Measurements from ENCODE around the gene ACTL10.
"Not testable (repeated sequence)": the region's sequence is repeated elsewhere in the genome, so short reads cannot be mapped to it uniquely, and the experiment has no call there.

Gene ACTL10

DNA sequence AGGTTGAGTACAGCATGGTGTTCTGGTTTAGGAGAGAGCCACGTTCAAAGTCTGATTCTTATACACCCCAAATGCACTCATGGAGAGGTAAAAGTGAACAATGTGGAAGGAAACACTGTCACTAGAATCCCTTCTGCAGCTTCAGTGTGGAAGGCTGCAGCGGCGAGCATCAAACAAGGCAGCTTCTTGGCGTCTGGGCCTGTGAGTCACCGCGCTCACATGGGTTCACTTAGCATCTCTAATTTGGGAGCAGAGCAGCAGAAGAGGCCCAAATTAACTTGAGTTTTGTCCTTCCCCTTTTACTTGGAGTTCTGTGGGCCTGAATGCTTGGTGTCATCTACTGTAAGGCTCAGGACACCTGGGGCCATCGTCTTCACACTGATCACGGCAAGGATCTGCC, 30.4 kb downstream of the ACTL10 start:
- no peak for DNase-seq (ENCODE audit: low spot score)

DNA sequence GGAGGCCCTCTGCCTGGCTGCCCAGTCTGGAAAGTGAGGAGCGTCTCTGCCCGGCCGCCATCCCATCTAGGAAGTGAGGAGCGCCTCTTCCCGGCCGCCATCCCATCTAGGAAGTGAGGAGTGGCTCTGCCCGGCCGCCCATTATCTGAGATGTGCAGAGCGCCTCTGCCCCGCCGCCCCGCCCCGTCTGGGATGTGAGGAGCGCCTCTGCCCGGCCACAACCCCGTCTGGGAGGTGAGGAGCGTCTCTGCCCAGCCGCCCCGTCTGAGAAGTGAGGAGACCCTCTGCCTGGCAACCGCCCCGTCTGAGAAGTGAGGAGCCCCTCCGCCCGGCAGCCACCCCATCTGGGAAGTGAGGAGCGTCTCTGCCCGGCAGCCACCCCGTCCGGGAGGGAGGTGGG, 32.2 kb downstream of the ACTL10 start:
- not testable (repeated sequence) for DNase-seq (ENCODE audit: low spot score)

DNA sequence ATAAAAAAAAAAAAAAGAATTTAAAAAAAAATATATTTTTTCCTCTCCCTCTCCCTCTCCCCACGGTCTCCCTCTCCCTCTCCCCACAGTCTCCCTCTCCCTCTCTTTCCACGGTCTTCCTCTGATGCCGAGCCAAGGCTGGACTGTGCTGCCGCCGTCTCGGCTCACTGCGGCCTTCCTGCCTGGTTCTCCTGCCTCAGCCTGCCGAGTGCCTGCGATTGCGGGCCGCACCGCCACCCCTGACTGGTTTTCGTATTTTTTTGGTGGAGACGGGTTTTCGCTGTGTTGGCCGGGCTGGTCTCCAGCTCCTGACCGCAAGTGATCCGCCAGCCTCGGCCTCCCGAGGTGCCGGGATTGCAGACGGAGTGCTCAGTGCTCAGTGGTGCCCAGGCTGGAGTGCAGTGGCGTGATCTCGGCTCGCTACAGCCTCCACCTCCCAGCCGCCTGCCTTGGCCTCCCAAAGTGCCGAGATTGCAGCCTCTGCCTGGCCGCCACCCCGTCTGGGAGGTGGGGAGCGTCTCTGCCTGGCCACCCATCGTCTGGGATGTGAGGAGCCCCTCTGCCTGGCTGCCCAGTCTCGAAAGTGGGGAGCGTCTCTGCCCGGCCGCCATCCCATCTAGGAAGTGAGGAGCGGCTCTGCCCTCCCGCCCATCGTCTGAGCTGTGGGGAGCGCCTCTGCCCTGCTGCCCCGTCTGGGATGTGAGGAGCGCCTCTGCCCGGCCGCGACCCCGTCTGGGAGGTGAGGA, 34.1 kb downstream of the ACTL10 start:
- DNase-seq (ENCODE audit: low spot score): not testable (repeated sequence)

DNA sequence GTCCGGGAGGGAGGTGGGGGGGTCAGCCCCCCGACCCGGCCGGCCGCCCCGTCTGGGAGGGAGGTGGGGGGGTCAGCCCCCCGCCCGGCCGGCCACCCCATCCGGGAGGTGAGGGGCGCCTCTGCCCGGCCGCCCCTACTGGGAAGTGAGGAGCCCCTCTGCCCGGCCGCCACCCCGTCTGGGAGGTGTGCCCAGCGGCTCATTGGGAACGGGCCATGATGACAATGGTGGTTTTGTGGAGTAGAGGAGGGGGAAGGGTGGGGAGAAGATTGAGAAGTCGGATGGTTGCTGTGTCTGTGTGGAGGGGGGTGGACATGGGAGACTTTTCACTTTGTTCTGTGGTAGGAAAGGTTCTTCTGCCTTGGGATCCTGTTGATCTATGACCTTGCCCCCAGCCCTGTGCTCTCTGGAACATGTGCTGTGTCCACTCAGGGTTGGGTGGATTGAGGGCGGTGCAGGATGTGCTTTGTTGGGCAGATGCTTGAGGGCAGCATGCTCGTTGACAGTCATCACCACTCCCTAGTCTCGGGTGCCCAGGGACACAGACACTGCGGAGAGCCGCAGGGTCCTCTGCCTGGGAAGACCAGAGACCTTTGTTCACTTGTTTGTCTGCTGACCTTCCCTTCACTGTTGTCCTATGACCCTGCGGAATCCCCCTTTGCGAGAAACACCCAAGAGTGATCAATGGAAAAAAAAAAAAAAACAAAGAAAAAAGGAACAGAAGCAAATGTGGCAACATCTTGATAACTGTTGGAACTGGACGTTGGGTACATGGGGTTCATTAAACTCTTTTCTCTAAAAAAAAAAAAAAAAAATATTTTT, 35.1 kb downstream of the ACTL10 start:
- DNase-seq (ENCODE audit: low spot score): no peak

DNA sequence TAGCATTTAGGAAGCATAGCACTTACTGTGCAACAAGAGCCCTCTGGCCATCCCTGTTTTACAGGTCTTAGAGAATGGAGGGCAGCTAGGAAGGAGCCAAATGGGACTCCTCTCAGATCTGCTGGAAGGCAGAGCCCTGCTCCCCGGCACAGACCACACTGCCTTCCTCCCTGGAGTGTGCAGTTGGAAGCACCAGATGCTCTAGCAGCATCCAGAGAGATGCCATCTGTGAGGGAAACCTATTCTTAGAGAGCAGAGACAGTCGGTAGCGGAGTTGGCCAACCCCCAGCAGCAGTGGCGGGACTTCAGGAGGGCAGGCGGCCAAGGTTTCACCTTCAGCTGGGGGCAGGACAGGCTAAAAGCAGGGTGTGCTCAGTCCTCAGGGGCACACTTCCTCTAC, 36.1 kb downstream of the ACTL10 start:
- DNase-seq (ENCODE audit: low spot score): no peak

DNA sequence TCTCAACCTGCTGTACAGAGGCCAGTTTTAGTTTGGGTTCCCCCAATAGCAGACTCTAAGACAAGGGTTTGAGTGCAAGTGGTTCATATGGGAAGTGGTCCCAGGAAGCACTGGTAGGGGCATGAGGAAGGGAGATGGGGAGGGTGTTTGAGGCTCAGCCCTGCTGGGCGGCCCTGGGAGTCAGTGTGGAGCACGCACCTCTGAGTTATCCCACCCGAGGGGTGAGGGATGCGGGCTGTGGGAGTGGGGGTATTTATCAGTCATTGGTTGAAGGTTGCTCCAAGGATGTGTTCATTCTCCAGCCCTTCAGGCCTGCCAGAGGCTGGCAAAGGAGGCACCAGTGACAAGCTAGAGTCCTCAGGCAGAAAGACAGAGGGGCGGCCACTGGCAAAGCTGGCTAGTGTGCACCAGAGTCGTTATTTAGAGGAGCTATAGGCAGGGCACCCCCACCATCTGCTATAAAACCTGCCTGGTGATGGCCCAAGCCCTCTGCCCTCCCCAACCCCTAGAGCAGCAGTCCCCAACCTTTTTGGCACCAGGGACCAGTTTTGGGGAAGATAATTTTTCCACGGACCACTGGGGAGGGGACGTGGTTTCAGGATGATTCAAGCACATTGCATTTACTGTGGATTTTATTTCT, 36.9 kb downstream of the ACTL10 start:
- DNase-seq (ENCODE audit: low spot score): no peak

DNA sequence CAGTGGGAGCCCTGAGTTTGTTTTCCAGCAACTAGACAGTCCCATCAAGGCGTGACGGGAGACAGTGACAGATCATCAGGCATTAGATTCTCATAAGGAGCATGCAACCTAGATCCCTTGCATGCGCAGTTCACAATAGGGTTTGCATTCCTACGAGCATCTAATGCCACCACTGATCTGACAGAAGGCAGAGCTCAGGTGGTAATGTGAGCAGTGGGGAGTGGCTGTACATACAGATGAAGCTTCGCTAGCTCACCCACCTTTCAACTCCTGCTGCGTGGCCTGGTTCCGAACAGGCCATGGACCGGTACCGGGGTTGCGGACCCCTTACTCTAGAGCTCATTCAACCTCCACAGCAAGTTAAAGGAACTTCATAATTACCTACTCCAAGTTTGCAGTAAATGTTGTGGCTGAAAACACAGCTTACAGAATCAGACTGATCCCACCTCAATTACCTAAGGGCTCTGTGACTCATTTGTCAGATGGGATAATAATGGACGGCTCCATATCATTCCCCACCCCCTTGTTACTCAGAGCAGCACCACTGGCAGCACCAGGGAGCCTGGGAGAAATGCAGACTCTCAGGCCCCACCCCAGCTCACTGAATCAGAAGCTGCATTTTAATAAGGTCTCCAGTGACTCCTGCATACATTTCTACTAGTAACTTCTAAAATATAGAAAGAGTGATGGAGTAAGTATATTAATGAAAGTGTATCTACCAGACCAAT, 37.6 kb downstream of the ACTL10 start:
- DNase-seq (ENCODE audit: low spot score): no peak

DNA sequence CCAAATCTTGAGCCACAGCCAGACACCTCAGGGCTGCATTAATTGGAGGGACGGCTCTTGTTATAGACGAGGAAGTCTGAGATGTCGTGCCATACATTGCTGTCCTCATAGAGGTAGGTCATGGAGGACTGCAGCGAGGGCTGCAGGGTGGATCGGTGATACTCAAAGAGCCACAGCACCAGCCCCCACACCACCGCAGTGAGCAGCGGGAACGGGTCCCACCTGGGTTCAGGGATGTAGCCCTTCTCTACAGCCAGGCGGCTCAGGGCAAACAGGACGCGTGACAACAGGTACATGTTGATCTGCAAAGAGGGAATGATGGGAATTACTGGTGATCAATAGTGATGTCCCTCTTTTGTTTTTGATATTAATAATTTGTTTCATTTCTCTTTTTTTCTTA, 40.9 kb downstream of the ACTL10 start:
- DNase-seq (ENCODE audit: low spot score): no peak

DNA sequence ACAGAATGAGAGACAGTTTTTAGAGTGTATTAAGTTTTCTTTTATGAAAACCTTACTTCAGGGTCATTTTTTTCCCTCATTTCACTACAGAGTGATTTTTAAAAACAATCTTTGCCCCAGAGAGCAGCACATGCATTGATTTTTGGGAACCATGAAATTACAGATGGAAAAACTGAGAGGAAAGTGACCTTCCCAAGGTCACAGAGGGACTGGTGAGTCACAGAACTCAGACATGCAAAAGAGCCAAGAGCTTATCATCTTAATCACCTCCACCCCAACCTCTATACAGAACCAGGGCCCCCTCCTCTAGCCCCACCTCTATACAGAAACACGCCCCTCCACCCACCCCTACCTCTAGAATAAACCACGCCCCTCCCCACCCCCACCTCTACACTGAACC, 42.7 kb downstream of the ACTL10 start:
- DNase-seq (ENCODE audit: low spot score): no peak

DNA sequence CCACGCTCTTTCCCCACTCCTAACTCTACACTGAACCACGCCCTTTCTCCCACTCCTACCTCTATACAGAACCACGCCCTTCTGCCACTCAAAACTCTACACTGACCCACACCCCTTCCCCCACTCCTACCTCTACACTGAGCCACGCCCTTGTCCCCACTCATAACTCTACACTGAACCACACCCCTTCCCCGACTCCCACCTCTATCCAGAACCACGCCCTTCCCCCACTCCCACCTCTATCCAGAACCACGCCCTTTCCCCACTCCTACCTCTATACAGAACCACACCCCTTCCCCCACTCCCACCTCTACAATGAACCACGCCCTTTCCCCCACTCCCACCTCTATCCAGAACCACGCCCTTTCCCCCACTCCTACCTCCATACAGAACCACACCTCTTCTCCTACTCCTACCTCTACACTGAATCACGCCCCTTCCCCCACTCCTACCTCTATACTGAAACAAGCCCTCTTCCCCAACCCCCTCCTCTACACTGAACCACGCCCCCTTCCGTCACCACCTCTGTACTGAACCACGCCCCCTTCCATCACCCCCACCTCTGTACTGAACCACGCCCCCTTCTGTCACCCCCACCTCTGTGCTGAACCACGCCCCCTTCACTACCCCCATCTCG, 43.3 kb downstream of the ACTL10 start:
- no peak for DNase-seq (ENCODE audit: low spot score)

DNA sequence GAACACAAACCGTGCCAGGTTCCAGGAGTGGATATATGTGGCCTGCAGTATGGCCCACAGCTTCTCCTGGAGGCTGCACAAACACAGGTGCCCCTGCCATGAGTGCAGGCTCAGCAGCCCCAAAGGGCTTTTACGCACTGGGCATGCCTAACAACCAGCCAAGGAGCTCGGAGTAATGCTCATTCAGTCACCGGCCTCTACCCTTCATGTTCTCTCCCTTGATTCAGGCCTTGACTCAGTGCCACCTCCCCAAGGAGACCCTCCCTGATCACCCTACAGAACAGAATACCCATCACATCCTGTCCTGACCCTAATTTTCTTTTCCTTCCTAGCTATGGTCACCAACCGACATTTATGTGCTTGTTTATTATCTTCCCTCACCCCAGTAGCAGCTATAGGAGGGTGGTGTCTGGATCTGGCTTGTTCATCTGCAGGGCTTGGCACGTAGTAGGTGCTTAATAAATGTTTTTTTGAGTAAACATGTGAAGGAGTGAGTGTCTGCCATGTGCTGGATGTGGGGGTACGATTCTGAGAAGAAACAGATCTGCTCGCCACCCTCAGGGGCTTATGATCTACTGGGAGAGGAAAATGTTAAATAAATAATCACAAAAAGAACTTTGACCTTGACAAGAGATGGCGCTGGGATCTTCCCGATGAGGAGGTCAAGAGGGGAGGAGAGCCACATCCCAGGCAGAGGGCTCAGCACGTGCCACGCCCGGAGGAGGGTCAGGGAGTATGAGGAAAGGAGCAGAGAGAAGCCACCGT, 44.1 kb downstream of the ACTL10 start:
- no peak for DNase-seq (ENCODE audit: low spot score)

DNA sequence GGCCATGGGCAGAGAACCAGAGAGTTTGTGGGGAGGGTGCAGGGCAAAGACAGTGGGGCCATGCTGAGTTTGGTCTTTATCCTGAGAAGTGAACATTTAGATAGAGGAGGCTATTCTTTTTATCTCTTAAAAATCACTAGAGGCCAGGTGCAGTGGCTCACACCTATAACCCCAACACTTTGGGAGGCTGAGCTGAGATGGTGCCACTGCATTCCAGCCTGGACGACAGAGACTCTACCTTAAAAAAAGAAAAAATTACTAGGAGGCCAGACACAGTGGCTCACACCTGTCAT, 44.6 kb downstream of the ACTL10 start:
- no peak for DNase-seq (ENCODE audit: low spot score)

DNA sequence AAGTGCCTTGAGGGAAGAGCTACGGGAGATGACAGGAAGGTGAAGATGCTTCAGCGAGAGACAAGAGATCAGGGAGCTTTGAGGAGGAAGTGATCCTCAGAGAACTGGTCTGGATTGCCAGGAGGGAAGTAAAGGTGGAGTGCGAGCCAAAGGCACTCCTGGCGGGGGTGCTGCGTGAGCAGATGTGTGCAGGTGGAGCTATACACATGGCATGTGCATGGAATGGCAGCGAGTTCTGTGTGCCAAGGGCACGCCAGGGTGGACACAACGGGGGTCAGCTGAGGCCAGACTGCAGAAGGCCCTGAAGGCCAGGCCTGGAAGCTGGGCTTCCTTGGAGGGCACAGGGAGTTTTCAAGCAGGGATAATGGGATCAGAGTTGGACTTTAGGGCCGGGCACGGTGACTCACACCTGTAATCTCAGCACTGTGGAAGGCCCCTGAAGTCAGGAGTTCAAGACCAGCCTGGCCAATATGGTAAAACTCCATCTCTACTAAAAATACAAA, 47.2 kb downstream of the ACTL10 start:
- DNase-seq (ENCODE audit: low spot score): no peak

DNA sequence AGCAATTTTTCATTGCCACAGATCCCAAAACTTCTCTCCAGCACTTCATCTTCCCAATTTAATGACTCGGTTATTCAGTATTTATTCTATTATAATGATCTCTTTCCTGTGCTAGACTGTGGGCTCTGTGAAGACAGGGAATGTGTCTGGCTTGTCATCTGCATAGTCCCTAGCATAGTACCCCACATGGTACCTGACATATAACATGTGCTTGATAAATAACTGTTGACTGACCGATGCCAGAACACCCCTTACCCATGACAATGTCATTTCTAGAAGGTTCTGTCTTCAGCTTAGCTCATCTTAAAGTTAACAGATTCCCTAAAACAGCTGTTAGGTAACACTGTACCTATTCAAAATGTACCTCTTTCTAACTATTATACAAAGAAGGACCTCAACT, 49.8 kb downstream of the ACTL10 start:
- DNase-seq (ENCODE audit: low spot score): no peak

Data from HuH-7 (cell line).